Measurements from ENCODE around the gene TBATA.

Gene TBATA

GRCh38 chr10:70759781-70760180, 25.4 kb downstream of the TBATA start:
- no peaks in the 10 kb centered on the region for H3K4me1 ChIP-seq (ENCODE audit: insufficient read depth, poor library complexity, severe bottlenecking)
- H3K27me3 ChIP-seq (ENCODE audit: insufficient read depth, poor library complexity, severe bottlenecking): no peaks in the 10 kb centered on the region
- no peaks in the 10 kb centered on the region for H3K9me3 ChIP-seq (ENCODE audit: severe bottlenecking)
- H3K27ac ChIP-seq (ENCODE audit: poor library complexity, severe bottlenecking): no peak overlapping the region
- no peak overlapping the region for H3K4me3 ChIP-seq (ENCODE audit: severe bottlenecking)
- ATAC-seq (ENCODE audit: low read depth): no peak
- no peaks in the 10 kb centered on the region for H3K36me3 ChIP-seq (ENCODE audit: low read depth)
- no peak for DNase-seq (ENCODE audit: low spot score)
- no peak for TF ChIP-seq CTCF (IDR thresholded peaks at IDR 0.05; ENCODE audit: poor library complexity, severe bottlenecking)

GRCh38 chr10:70758757-70759514, 26.2 kb downstream of the TBATA start:
- no peak overlapping the region for H3K4me3 ChIP-seq (ENCODE audit: severe bottlenecking)
- H3K27ac ChIP-seq (ENCODE audit: poor library complexity, severe bottlenecking): no peak overlapping the region
- no peak for DNase-seq (ENCODE audit: low spot score)
- ATAC-seq (ENCODE audit: low read depth): peak; percentile 62
- peak; percentile 75 for TF ChIP-seq CTCF (IDR thresholded peaks at IDR 0.05; ENCODE audit: poor library complexity, severe bottlenecking)
- H3K4me1 ChIP-seq (ENCODE audit: insufficient read depth, poor library complexity, severe bottlenecking): no peaks in the 10 kb centered on the region
- no peaks in the 10 kb centered on the region for H3K27me3 ChIP-seq (ENCODE audit: insufficient read depth, poor library complexity, severe bottlenecking)
- no peaks in the 10 kb centered on the region for H3K36me3 ChIP-seq (ENCODE audit: low read depth)
- H3K9me3 ChIP-seq (ENCODE audit: severe bottlenecking): no peaks in the 10 kb centered on the region

- Histone ChIP-seq H3K27ac (ENCODE audit: poor library complexity, severe bottlenecking) (no peak overlapping the region), H3K4me1 (ENCODE audit: insufficient read depth, poor library complexity, severe bottlenecking) (no peaks in the 10 kb centered on the region), H3K9me3 (ENCODE audit: severe bottlenecking) (no peaks in the 10 kb centered on the region), H3K27me3 (ENCODE audit: insufficient read depth, poor library complexity, severe bottlenecking) (no peaks in the 10 kb centered on the region), H3K36me3 (ENCODE audit: low read depth) (no peaks in the 10 kb centered on the region), H3K4me3 (ENCODE audit: severe bottlenecking) (no peak overlapping the region)
- DNase-seq (ENCODE audit: low spot score) (no peak), ATAC-seq (ENCODE audit: low read depth) (no peak)
- TF ChIP-seq CTCF (IDR thresholded peaks at IDR 0.05; ENCODE audit: poor library complexity, severe bottlenecking): no peak
These were observed 27.3 kb downstream of the TBATA start for GRCh38 chr10:70757856-70758255.

- Histone ChIP-seq H3K4me3 (ENCODE audit: severe bottlenecking) (no peak overlapping the region), H3K36me3 (ENCODE audit: low read depth) (no peaks in the 10 kb centered on the region), H3K9me3 (ENCODE audit: severe bottlenecking) (no peaks in the 10 kb centered on the region), H3K27me3 (ENCODE audit: insufficient read depth, poor library complexity, severe bottlenecking) (no peaks in the 10 kb centered on the region), H3K27ac (ENCODE audit: poor library complexity, severe bottlenecking) (no peak overlapping the region), H3K4me1 (ENCODE audit: insufficient read depth, poor library complexity, severe bottlenecking) (no peaks in the 10 kb centered on the region)
- TF ChIP-seq CTCF (IDR thresholded peaks at IDR 0.05; ENCODE audit: poor library complexity, severe bottlenecking): no peak
- ATAC-seq (ENCODE audit: low read depth) (no peak), DNase-seq (ENCODE audit: low spot score) (no peak)
These were observed 28.3 kb downstream of the TBATA start for GRCh38 chr10:70756700-70757360.

All from RWPE2 (cell line).